NCI-H2196 treated with DMSO at 0.1 percent for 48 hours (cell line): ENCODE data around the gene EML4.

Experiments used
- DNase-seq: peaks from one replicate; lab custom pipeline; 2025; ENCODE audit not compliant: unreplicated experiment; lab: John Stamatoyannopoulos, UW

Gene EML4

GRCh38 chr2:42137125-42137841, 31.9 kb upstream of the EML4 start:
- no peak for DNase-seq

- DNase-seq: peak; percentile 44
These were observed 30.8 kb upstream of the EML4 start for GRCh38 chr2:42138163-42139015.

GRCh38 chr2:42139101-42139500, 30.1 kb upstream of the EML4 start:
- no peak for DNase-seq

- no peak for DNase-seq
These were observed 28.7 kb upstream of the EML4 start for GRCh38 chr2:42140496-42140895.

- DNase-seq: peak; percentile 39
These were observed 27.2 kb upstream of the EML4 start for GRCh38 chr2:42141687-42142546.

- DNase-seq: no peak
These were observed 26.5 kb upstream of the EML4 start for GRCh38 chr2:42142547-42143184.

- peak; percentile 8 for DNase-seq
These were observed 21.4 kb upstream of the EML4 start for GRCh38 chr2:42147641-42148274.

- no peak for DNase-seq
These were observed 19.0 kb upstream of the EML4 start for GRCh38 chr2:42150159-42150558.

- no peak for DNase-seq
These were observed 15.1 kb upstream of the EML4 start for GRCh38 chr2:42153944-42154581.

- DNase-seq: no peak
These were observed 12.4 kb upstream of the EML4 start for GRCh38 chr2:42156721-42157120.

- no peak for DNase-seq
These were observed 7.7 kb upstream of the EML4 start for GRCh38 chr2:42161444-42161843.

GRCh38 chr2:42163444-42164045, 5.6 kb upstream of the EML4 start:
- no peak for DNase-seq

- no peak for DNase-seq
These were observed 5.1 kb upstream of the EML4 start for GRCh38 chr2:42164046-42164445.

- DNase-seq: no peak
These were observed 4.2 kb upstream of the EML4 start for GRCh38 chr2:42164971-42165370.

- no peak for DNase-seq
These were observed 1.7 kb upstream of the EML4 start for GRCh38 chr2:42167458-42167857.

- DNase-seq: no peak
These were observed 574 bp upstream of the EML4 start for GRCh38 chr2:42168459-42169099.

GRCh38 chr2:42169874-42170521, 845 bp downstream of the EML4 start:
- DNase-seq: no peak

- DNase-seq: no peak
These were observed 1.7 kb downstream of the EML4 start for GRCh38 chr2:42170619-42171395.
